ENCODE measurements around the gene OR52E4. TPM values are rescaled to one million over a fixed set of nuclear protein-coding genes. Genes with fewer than 3 reads are reported as not detected.

The OR52E4 gene
- total and polyA plus RNA-seq, 2 donors (not counting 3 experiments of a cell fraction or from before 2014, with no cell fraction given), result not detected

DNA sequence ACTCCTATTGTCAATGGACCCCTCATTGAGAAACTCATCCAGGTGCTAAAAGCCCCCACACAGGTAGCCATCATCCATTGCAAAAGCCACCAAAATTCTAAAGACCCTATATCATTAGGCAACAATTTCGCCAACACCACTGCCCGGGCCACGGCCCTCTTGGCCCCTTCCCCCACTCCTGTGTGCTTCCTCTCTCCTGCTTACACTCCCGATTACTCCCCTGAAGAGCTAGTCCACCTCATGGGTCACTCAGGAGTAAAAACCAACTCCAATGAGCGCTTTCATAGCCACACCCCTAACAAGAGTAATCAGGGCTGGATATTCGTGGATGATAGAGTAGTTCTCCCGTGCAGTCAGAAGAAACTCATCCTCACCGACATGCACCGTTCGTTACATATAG, 52.7 kb downstream of the OR52E4 start:
- Histone ChIP-seq H3K4me2 (ENCODE audit: insufficient read depth, low read length) (no peak overlapping the region), H4K20me1 (replicated peaks; ENCODE audit: control insufficient read depth, extremely low read depth, insufficient read depth, low read length) (no peaks in the 10 kb centered on the region), H2AFZ (ENCODE audit: low read depth, low read length) (no peak overlapping the region), H3K9me1 (replicated peaks; ENCODE audit: control insufficient read depth, extremely low read depth, insufficient read depth, low read length) (no peaks in the 10 kb centered on the region), H3K9ac (replicated peaks; ENCODE audit: extremely low read depth, insufficient read depth, low read length) (no peak overlapping the region), H3K27me3 (ENCODE audit: control insufficient read depth in 2 of 2, insufficient read depth in 2 of 2, low read length in 2 of 2) (no peaks in the 10 kb centered on the region), H3K4me1 (ENCODE audit: control insufficient read depth, extremely low read depth, insufficient read depth, low read length) (no peaks in the 10 kb centered on the region), H3K27ac (ENCODE audit: insufficient read depth, low read depth, low read length) (no peak overlapping the region), H3K36me3 (ENCODE audit: control insufficient read depth in 2 of 2, extremely low read depth in 1 of 2, insufficient read depth in 2 of 2, low read length in 2 of 2) (no peaks in the 10 kb centered on the region), H3K79me2 (ENCODE audit: control insufficient read depth, insufficient read depth, low read length) (no peaks in the 10 kb centered on the region), H3K4me3 (replicated peaks in 1 of 3; ENCODE audit: insufficient read depth in 1 of 3, low read depth in 1 of 3, low read length in 3 of 3) (no peak overlapping the region), H3K9me3 (replicated peaks; ENCODE audit: control insufficient read depth, insufficient read depth, low read length) (no peaks in the 10 kb centered on the region)
- DNase-seq (ENCODE audit: low read depth, low spot score) (no peak), FAIRE-seq (no peak)
- TF ChIP-seq MYC (IDR thresholded peaks at IDR 0.05; ENCODE audit: low read depth, low read length), result no peak
- no peak for TF ChIP-seq FOS (IDR thresholded peaks at IDR 0.05; ENCODE audit: borderline replicate concordance, insufficient read depth, low read length)
- no peak for TF ChIP-seq CTCF (IDR thresholded peaks at IDR 0.05; ENCODE audit: extremely low read depth in 1 of 2, insufficient read depth in 1 of 2, low read depth in 1 of 2, low read length in 2 of 2)
- intact Hi-C loops (cut with micrococcal nuclease), result no loop called here
- POLR2A ChIA-PET, result no interaction called here
- dilution Hi-C loops (cut with MboI; ENCODE audit: extremely low pct_ligation_motif_present, low sequenced_read_pairs), result no loop called here
- CTCF ChIA-PET, result interaction anchor here (1.2 kb wide), 1 partner anchor 10 kb away, joined by 3 read pairs; no protein-coding TSS in a partner anchor
- no TSS peak for BruUV-seq (replicated peaks)

Other genes starting within 250 kb of the OR52E4 start
- 54.5 and 61.4 TPM in 2 replicates for gene TRIM5, start 195.6 kb upstream of the OR52E4 start, total RNA-seq
- gene TRIM5, start 195.6 kb upstream of the OR52E4 start, polyA plus RNA-seq, result 46.0 and 57.3 TPM in 2 replicates
- 73.4 and 110 TPM in 2 replicates for gene TRIM22, start 190.8 kb upstream of the OR52E4 start, total RNA-seq
- gene TRIM22, start 190.8 kb upstream of the OR52E4 start, polyA plus RNA-seq, result 67.5 and 73.5 TPM in 2 replicates
- gene OR56B1, start 144.2 kb upstream of the OR52E4 start, total RNA-seq, result not detected in 2 replicates
- not detected in 2 replicates for gene OR56B1, start 144.2 kb upstream of the OR52E4 start, polyA plus RNA-seq
- not detected in 2 replicates for gene OR52N4, start 126.4 kb upstream of the OR52E4 start, total RNA-seq
- gene OR52N4, start 126.4 kb upstream of the OR52E4 start, polyA plus RNA-seq, result 0.08 and 0.10 TPM in 2 replicates
- gene OR52N5, start 97.3 kb upstream of the OR52E4 start, total RNA-seq, result not detected in 2 replicates
- gene OR52N5, start 97.3 kb upstream of the OR52E4 start, polyA plus RNA-seq, result not detected in 2 replicates
- gene OR52N1, start 89.4 kb upstream of the OR52E4 start, total RNA-seq, result not detected in 2 replicates
- gene OR52N1, start 89.4 kb upstream of the OR52E4 start, polyA plus RNA-seq, result not detected in 2 replicates
- not detected in 2 replicates for gene OR52N2, start 71.7 kb upstream of the OR52E4 start, total RNA-seq
- not detected in 2 replicates for gene OR52N2, start 71.7 kb upstream of the OR52E4 start, polyA plus RNA-seq
- not detected in 2 replicates for gene OR52E6, start 38.7 kb upstream of the OR52E4 start, total RNA-seq
- not detected in 2 replicates for gene OR52E6, start 38.7 kb upstream of the OR52E4 start, polyA plus RNA-seq
- not detected in 2 replicates for gene OR52E8, start 22.9 kb upstream of the OR52E4 start, total RNA-seq
- gene OR52E8, start 22.9 kb upstream of the OR52E4 start, polyA plus RNA-seq, result not detected in 2 replicates
- gene OR52E5, start 12.6 kb downstream of the OR52E4 start, total RNA-seq, result not detected in 2 replicates
- gene OR52E5, start 12.6 kb downstream of the OR52E4 start, polyA plus RNA-seq, result not detected in 2 replicates
- not detected in 2 replicates for gene OR56A3, start 61.6 kb downstream of the OR52E4 start, total RNA-seq
- gene OR56A3, start 61.6 kb downstream of the OR52E4 start, polyA plus RNA-seq, result not detected in 2 replicates
- gene OR56A5, start 87.9 kb downstream of the OR52E4 start, total RNA-seq, result not detected in 2 replicates
- gene OR56A5, start 87.9 kb downstream of the OR52E4 start, polyA plus RNA-seq, result not detected in 2 replicates
- gene OR52L1, start 106.4 kb downstream of the OR52E4 start, total RNA-seq, result not detected in 2 replicates
- gene OR52L1, start 106.4 kb downstream of the OR52E4 start, polyA plus RNA-seq, result 0.07 TPM in 1 of 2 replicates, not detected in the other
- not detected in 2 replicates for gene OR56A4, start 126.3 kb downstream of the OR52E4 start, total RNA-seq
- not detected in 2 replicates for gene OR56A4, start 126.3 kb downstream of the OR52E4 start, polyA plus RNA-seq
- not detected in 2 replicates for gene OR56A1, start 150.1 kb downstream of the OR52E4 start, total RNA-seq
- not detected in 2 replicates for gene OR56A1, start 150.1 kb downstream of the OR52E4 start, polyA plus RNA-seq
- not detected in 2 replicates for gene OR56B4, start 227.1 kb downstream of the OR52E4 start, total RNA-seq
- gene OR56B4, start 227.1 kb downstream of the OR52E4 start, polyA plus RNA-seq, result not detected in 2 replicates